ENCODE results near the gene TMEM89.

The TMEM89 gene

GRCh38 chr3:48621461-48621869 is at the start of gene TMEM89:
Gene TMEM89 (minus strand): TSS chr3:48621769. CDS start chr3:48621756, 13 bp downstream.
- ChIA-PET POLR2A (interaction anchor here (0.8 kb wide), 1 partner anchor 12 kb away, joined by 3 read pairs; the partner anchor contains the start of gene UQCRC1), CTCF (no interaction called here)
- TF ChIP-seq LEF1 (IDR thresholded peaks at IDR 0.05; ENCODE audit: borderline replicate concordance), result no peak
- TF ChIP-seq FOXK2 (IDR thresholded peaks at IDR 0.05), result no peak
- TF ChIP-seq FOXA1 (IDR thresholded peaks at IDR 0.05), result no peak
- DNase-seq (ENCODE audit: extremely low spot score), result no peak

GRCh38 chr3:48664929-48665328 is 43.4 kb upstream of the TMEM89 start:
- TF ChIP-seq NFRKB (IDR thresholded peaks at IDR 0.05), result no peak
- no peak for TF ChIP-seq L3MBTL2 (conservative IDR thresholded peaks at IDR 0.05)
- no peak for TF ChIP-seq BHLHE40 (IDR thresholded peaks at IDR 0.05; ENCODE audit: borderline replicate concordance)
- no peak for TF ChIP-seq ARNT (IDR thresholded peaks at IDR 0.05)
- TF ChIP-seq SP1 (IDR thresholded peaks at IDR 0.05), result no peak
- no peak for TF ChIP-seq LEF1 (IDR thresholded peaks at IDR 0.05; ENCODE audit: borderline replicate concordance)
- POLR2A ChIA-PET, result interaction anchor here (2.5 to 4.0 kb wide), 2 partner anchors 10 to 29 kb away, joined by 21 to 35 read pairs; partner anchors contain the start of gene SLC26A6
- no peak for DNase-seq (ENCODE audit: extremely low spot score)
- CTCF ChIA-PET, result interaction anchor here (0.9 to 1.6 kb wide), 3 partner anchors 9 to 21 kb away, joined by 4 to 8 read pairs (median 7); no protein-coding TSS in a partner anchor

GRCh38 chr3:48664313-48664644 is 42.7 kb upstream of the TMEM89 start:
- no peak for TF ChIP-seq ZNF384 (IDR thresholded peaks at IDR 0.05)
- no peak for TF ChIP-seq SP1 (IDR thresholded peaks at IDR 0.05)
- TF ChIP-seq ELF4 (IDR thresholded peaks at IDR 0.05), result no peak
- no peak for TF ChIP-seq PKNOX1 (IDR thresholded peaks at IDR 0.05)
- TF ChIP-seq FOXM1 (IDR thresholded peaks at IDR 0.05; ENCODE audit: borderline replicate concordance), result no peak
- TF ChIP-seq LEF1 (IDR thresholded peaks at IDR 0.05; ENCODE audit: borderline replicate concordance), result no peak
- no peak for TF ChIP-seq ARNT (IDR thresholded peaks at IDR 0.05)
- TF ChIP-seq L3MBTL2 (conservative IDR thresholded peaks at IDR 0.05), result no peak
- DNase-seq (ENCODE audit: extremely low spot score), result no peak
- POLR2A ChIA-PET, result interaction anchor here (0.9 to 4.0 kb wide), 9 partner anchors 8 to 234 kb away, joined by 3 to 35 read pairs (median 12); partner anchors contain the start of genes NCKIPSD, PRKAR2A, SLC25A20 and SLC26A6
- CTCF ChIA-PET, result interaction anchor here (0.9 to 1.6 kb wide), 4 partner anchors 10 to 22 kb away, joined by 4 to 8 read pairs (median 6); no protein-coding TSS in a partner anchor

- POLR2A ChIA-PET, result interaction anchor here (0.9 to 4.0 kb wide), 18 partner anchors 8 to 344 kb away, joined by 3 to 35 read pairs (median 6); partner anchors contain the start of genes CCDC51, IP6K2, NCKIPSD and PRKAR2A
- peak; percentile 98 for DNase-seq (ENCODE audit: extremely low spot score)
- CTCF ChIA-PET, result interaction anchor here (0.9 to 1.7 kb wide), 5 partner anchors 10 to 29 kb away, joined by 4 to 8 read pairs (median 5); partner anchors contain the start of gene SLC26A6
- TF ChIP-seq CTBP1 (IDR thresholded peaks at IDR 0.05; ENCODE audit: borderline replicate concordance) (no peak), BHLHE40 (IDR thresholded peaks at IDR 0.05; ENCODE audit: borderline replicate concordance) (no peak; the same call in 1 of the 2 replicates), HDGF (IDR thresholded peaks at IDR 0.05; ENCODE audit: borderline replicate concordance) (no peak; the same call in 1 of the 2 replicates), PKNOX1 (IDR thresholded peaks at IDR 0.05) (peak; percentile 80), ARNT (IDR thresholded peaks at IDR 0.05) (peak; percentile 46; the same call in 1 of the 2 replicates), ZNF384 (IDR thresholded peaks at IDR 0.05) (no peak), FOXA1 (IDR thresholded peaks at IDR 0.05) (no peak), L3MBTL2 (conservative IDR thresholded peaks at IDR 0.05) (peak; percentile 99), FOXM1 (IDR thresholded peaks at IDR 0.05; ENCODE audit: borderline replicate concordance) (peak; percentile 1; the same call in 1 of the 2 replicates), FOXK2 (IDR thresholded peaks at IDR 0.05) (no peak), NFRKB (IDR thresholded peaks at IDR 0.05) (no peak), LEF1 (IDR thresholded peaks at IDR 0.05; ENCODE audit: borderline replicate concordance) (peak; percentile 86; the same call in 1 of the 2 replicates), TARDBP (IDR thresholded peaks at IDR 0.05) (no peak), ELF4 (IDR thresholded peaks at IDR 0.05) (peak; percentile 90), SUZ12 (IDR thresholded peaks at IDR 0.05) (no peak), SP1 (IDR thresholded peaks at IDR 0.05) (no peak)
Observed at GRCh38 chr3:48663489-48664312, 42.1 kb upstream of the TMEM89 start.

GRCh38 chr3:48662753-48663488 is 41.4 kb upstream of the TMEM89 start, which contains the start of gene CELSR3:
Gene CELSR3 (minus strand): TSS chr3:48662886. CDS start chr3:48662634, 252 bp downstream.
- no peak for TF ChIP-seq SUZ12 (IDR thresholded peaks at IDR 0.05)
- no peak for TF ChIP-seq FOXM1 (IDR thresholded peaks at IDR 0.05; ENCODE audit: borderline replicate concordance)
- TF ChIP-seq NFRKB (IDR thresholded peaks at IDR 0.05), result peak; percentile 68
- TF ChIP-seq LEF1 (IDR thresholded peaks at IDR 0.05; ENCODE audit: borderline replicate concordance), result no peak
- TF ChIP-seq ZNF384 (IDR thresholded peaks at IDR 0.05), result no peak
- no peak for TF ChIP-seq FOXA1 (IDR thresholded peaks at IDR 0.05)
- no peak for TF ChIP-seq TARDBP (IDR thresholded peaks at IDR 0.05)
- TF ChIP-seq BHLHE40 (IDR thresholded peaks at IDR 0.05; ENCODE audit: borderline replicate concordance), result peak; percentile 48; the same call in 1 of the 2 replicates
- TF ChIP-seq ELF4 (IDR thresholded peaks at IDR 0.05), result 0 out of 2 replicates have a peak, but pooled peaks have one; percentile 22
- TF ChIP-seq SP1 (IDR thresholded peaks at IDR 0.05), result no peak
- no peak; the same call in 1 of the 2 replicates for TF ChIP-seq L3MBTL2 (conservative IDR thresholded peaks at IDR 0.05)
- ChIA-PET POLR2A (interaction anchor here (0.6 to 4.0 kb wide), 18 partner anchors 9 to 345 kb away, joined by 3 to 35 read pairs (median 5); partner anchors contain the start of genes CCDC51, IP6K2, NCKIPSD and PFKFB4), CTCF (interaction anchor here (0.6 to 1.7 kb wide), 3 partner anchors 12 to 28 kb away, joined by 3 to 5 read pairs (median 5); partner anchors contain the start of gene SLC26A6)
- peak; percentile 69 for DNase-seq (ENCODE audit: extremely low spot score)

Measured in HEK293T (cell line).